ENCODE results near the gene LACTBL1. TPM values are rescaled to one million over a fixed set of nuclear protein-coding genes. Genes with fewer than 3 reads are reported as not detected.

Gene LACTBL1
- total and polyA plus RNA-seq, 2 of the 8 experiments (the other 6 are each of a cell fraction or from before 2014, with no cell fraction given): not detected

GRCh38 chr1:22941257-22941656, 31.4 kb downstream of the LACTBL1 start:
- H3K56ac ChIP-seq (replicated peaks; ENCODE audit: insufficient read length, low read depth, low read length): no peak overlapping the region
- no peak overlapping the region for H3K14ac ChIP-seq (ENCODE audit: insufficient read length)
- no peak overlapping the region for H3K4me2 ChIP-seq (ENCODE audit: insufficient read depth in 1 of 2, low read depth in 2 of 2, low read length in 2 of 2)
- H3K27ac ChIP-seq (ENCODE audit: low read depth, low read length): no peak overlapping the region
- TF ChIP-seq MAX (IDR thresholded peaks at IDR 0.05): no peak
- peaks cover 0 to 6% of the 10 kb centered on the region in 2 experiments; a peak in 2 of 4 replicates for H3K9me3 ChIP-seq (ENCODE audit: insufficient read depth in 2 of 2, low read depth in 1 of 2, low read length in 1 of 2)
- no peak overlapping the region for H2AK5ac ChIP-seq (ENCODE audit: low read depth, low read length)
- no peaks in the 10 kb centered on the region for H3K79me1 ChIP-seq (ENCODE audit: low read depth, low read length)
- no peak overlapping the region for H2BK12ac ChIP-seq (ENCODE audit: low read depth, low read length)
- H2BK5ac ChIP-seq (ENCODE audit: low read depth, low read length): no peak overlapping the region
- H2AFZ ChIP-seq (ENCODE audit: low read length): no peak overlapping the region
- H4K20me1 ChIP-seq (replicated peaks in 1 of 2; ENCODE audit: control insufficient read depth in 1 of 2, insufficient read depth in 2 of 2, low read length in 2 of 2): no peaks in the 10 kb centered on the region
- no peak overlapping the region for H3K18ac ChIP-seq (ENCODE audit: extremely low read depth, low read length)
- H3K79me2 ChIP-seq (ENCODE audit: control insufficient read depth in 1 of 2, insufficient read depth in 2 of 2, low read length in 2 of 2): no peaks in the 10 kb centered on the region
- no peak overlapping the region for H4K91ac ChIP-seq (replicated peaks; ENCODE audit: insufficient read length, low read length)
- WGBS, 2 experiments (ENCODE audit: extremely low coverage in 1 of 2, insufficient coverage in 1 of 2, insufficient read length in 1 of 2, insufficient replicate concordance in 2 of 2, low coverage in 1 of 2, low lambda C conversion rate in 2 of 2, missing lambda C conversion rate in 1 of 2): 90% methylated on average over 2 of the region's 2 CpGs; no CpG with 5 or more reads in 1 of the 2 experiments
- no peak overlapping the region for H4K5ac ChIP-seq (ENCODE audit: insufficient read length, low read depth, low read length)
- no peaks in the 10 kb centered on the region for H3K27me3 ChIP-seq (replicated peaks in 1 of 4; ENCODE audit: control insufficient read depth in 3 of 4, extremely low read depth in 1 of 4, insufficient read depth in 3 of 4, low read length in 3 of 4)
- no peak overlapping the region for H3K4me3 ChIP-seq (ENCODE audit: extremely low read depth in 1 of 4, insufficient read depth in 2 of 4, low read depth in 3 of 4, low read length in 4 of 4)
- H2BK120ac ChIP-seq (replicated peaks; ENCODE audit: low read depth, low read length): no peak overlapping the region
- no peak overlapping the region for H3K9ac ChIP-seq (replicated peaks in 1 of 4; ENCODE audit: extremely low read depth in 1 of 4, low read depth in 3 of 4, low read length in 3 of 4)
- CTCF ChIA-PET (ENCODE audit: partially characterized antibody): no interaction called here
- H2BK15ac ChIP-seq (ENCODE audit: low read length): no peak overlapping the region
- H4K8ac ChIP-seq (ENCODE audit: extremely low read depth, insufficient read depth, low read length): no peak overlapping the region
- no peak overlapping the region for H2BK20ac ChIP-seq (ENCODE audit: low read length)
- no peak overlapping the region for H3K4ac ChIP-seq (replicated peaks; ENCODE audit: insufficient read length, low read depth, low read length)
- H3K23me2 ChIP-seq (ENCODE audit: low read depth, low read length): no peaks in the 10 kb centered on the region
- H3K36me3 ChIP-seq (ENCODE audit: control insufficient read depth in 2 of 4, insufficient read depth in 4 of 4, low read length in 3 of 4): no peaks in the 10 kb centered on the region
- no peaks in the 10 kb centered on the region for H3K4me1 ChIP-seq (replicated peaks in 1 of 4; ENCODE audit: control insufficient read depth in 3 of 4, insufficient read depth in 4 of 4, low read length in 3 of 4)
- no peak for FAIRE-seq
- no peak overlapping the region for H3K23ac ChIP-seq (ENCODE audit: insufficient read length)
- no peak for DNase-seq (ENCODE audit: low read depth in 1 of 2, low spot score in 2 of 2)
- POLR2A ChIA-PET (ENCODE audit: partially characterized antibody): no interaction called here

All from H1 (cell line).